ENCODE measurements around the gene PLOD2. TPM values are rescaled to one million over a fixed set of nuclear protein-coding genes. Genes with fewer than 3 reads are reported as not detected.

Gene PLOD2
- total and polyA plus RNA-seq, 4 donors = 17.8 to 73.9 (median 22.7) TPM

GRCh38 chr3:146087116-146087515, 73.9 kb downstream of the PLOD2 start:
- Histone ChIP-seq H3K9me3 (ENCODE audit: control insufficient read depth in 4 of 4, insufficient read depth in 3 of 4, low read length in 3 of 4) (no peaks in the 10 kb centered on the region), H3K36me3 (ENCODE audit: control insufficient read depth in 4 of 4, insufficient read depth in 4 of 4, low read length in 4 of 4) (peaks cover 0 to 3% (median 1%) of the 10 kb centered on the region in 4 donors), H3K27me3 (ENCODE audit: control insufficient read depth in 3 of 3, insufficient read depth in 3 of 3, low read length in 2 of 3) (no peaks in the 10 kb centered on the region), H3K4me1 (ENCODE audit: control insufficient read depth in 5 of 5, insufficient read depth in 5 of 5, low read length in 5 of 5) (no peaks in the 10 kb centered on the region), H3K27ac (ENCODE audit: low read depth in 1 of 2, low read length in 1 of 2) (no peak overlapping the region), H3K9ac (ENCODE audit: insufficient read depth in 1 of 2, low read length in 2 of 2) (no peak overlapping the region), H3K4me3 (no peak overlapping the region)
- 62 to 71% methylated on average over 1 of the region's 1 CpG for WGBS, 2 donors
- no peak for DNase-seq
- TF ChIP-seq CTCF (IDR thresholded peaks at IDR 0.05; ENCODE audit: control extremely low read depth, extremely low read depth) = no peak
- no peak for ATAC-seq (ENCODE audit: insufficient read depth, low FRiP score)

- Histone ChIP-seq H3K4me1 (ENCODE audit: control insufficient read depth in 5 of 5, insufficient read depth in 5 of 5, low read length in 5 of 5) (no peaks in the 10 kb centered on the region), H3K4me3 (no peak overlapping the region), H3K27me3 (ENCODE audit: control insufficient read depth in 3 of 3, insufficient read depth in 3 of 3, low read length in 2 of 3) (no peaks in the 10 kb centered on the region), H3K36me3 (ENCODE audit: control insufficient read depth in 4 of 4, insufficient read depth in 4 of 4, low read length in 4 of 4) (peaks cover 0 to 3% (median 1%) of the 10 kb centered on the region in 4 donors), H3K9ac (ENCODE audit: insufficient read depth in 1 of 2, low read length in 2 of 2) (no peak overlapping the region), H3K9me3 (ENCODE audit: control insufficient read depth in 4 of 4, insufficient read depth in 3 of 4, low read length in 3 of 4) (no peaks in the 10 kb centered on the region), H3K27ac (ENCODE audit: low read depth in 1 of 2, low read length in 1 of 2) (no peak overlapping the region)
- no peak for TF ChIP-seq CTCF (IDR thresholded peaks at IDR 0.05; ENCODE audit: control extremely low read depth, extremely low read depth)
- DNase-seq (no peak), ATAC-seq (ENCODE audit: insufficient read depth, low FRiP score) (no peak)
- WGBS, 2 donors = 83 to 87% methylated on average over 3 of the region's 3 CpGs
These were observed 74.8 kb downstream of the PLOD2 start for GRCh38 chr3:146086211-146086610.

- peaks cover 0 to 3% (median 1%) of the 10 kb centered on the region in 4 donors for H3K36me3 ChIP-seq (ENCODE audit: control insufficient read depth in 4 of 4, insufficient read depth in 4 of 4, low read length in 4 of 4)
- TF ChIP-seq CTCF (IDR thresholded peaks at IDR 0.05; ENCODE audit: control extremely low read depth, extremely low read depth) = no peak
These were observed 75.3 kb downstream of the PLOD2 start for GRCh38 chr3:146085678-146086077.

GRCh38 chr3:146080578-146080977, 80.4 kb downstream of the PLOD2 start:
- H3K9me3 ChIP-seq (ENCODE audit: control insufficient read depth in 4 of 4, insufficient read depth in 3 of 4, low read length in 3 of 4) = peaks cover 0 to 3% (median 0%) of the 10 kb centered on the region in 4 donors
- no peak overlapping the region for H3K9ac ChIP-seq (ENCODE audit: insufficient read depth in 1 of 2, low read length in 2 of 2)
- H3K27me3 ChIP-seq (ENCODE audit: control insufficient read depth in 3 of 3, insufficient read depth in 3 of 3, low read length in 2 of 3) = no peaks in the 10 kb centered on the region
- no peaks in the 10 kb centered on the region for H3K4me1 ChIP-seq (ENCODE audit: control insufficient read depth in 5 of 5, insufficient read depth in 5 of 5, low read length in 5 of 5)
- H3K36me3 ChIP-seq (ENCODE audit: control insufficient read depth in 4 of 4, insufficient read depth in 4 of 4, low read length in 4 of 4) = peaks cover 0 to 9% (median 8%) of the 10 kb centered on the region in 4 donors
- WGBS, 2 donors = 77 to 82% methylated on average over 2 of the region's 2 CpGs
- H3K4me3 ChIP-seq = no peak overlapping the region
- no peak for ATAC-seq (ENCODE audit: insufficient read depth, low FRiP score)
- no peak overlapping the region for H3K27ac ChIP-seq (ENCODE audit: low read depth in 1 of 2, low read length in 1 of 2)
- no peak for DNase-seq
- no peak for TF ChIP-seq CTCF (IDR thresholded peaks at IDR 0.05; ENCODE audit: control extremely low read depth, extremely low read depth)

More at GRCh38 chr3:146085678-146086077, 75.3 kb downstream of the PLOD2 start:
- Histone ChIP-seq H3K4me3 (no peak overlapping the region), H3K9ac (ENCODE audit: insufficient read depth in 1 of 2, low read length in 2 of 2) (no peak overlapping the region), H3K4me1 (ENCODE audit: control insufficient read depth in 5 of 5, insufficient read depth in 5 of 5, low read length in 5 of 5) (no peaks in the 10 kb centered on the region), H3K9me3 (ENCODE audit: control insufficient read depth in 4 of 4, insufficient read depth in 3 of 4, low read length in 3 of 4) (no peaks in the 10 kb centered on the region), H3K27me3 (ENCODE audit: control insufficient read depth in 3 of 3, insufficient read depth in 3 of 3, low read length in 2 of 3) (no peaks in the 10 kb centered on the region), H3K27ac (ENCODE audit: low read depth in 1 of 2, low read length in 1 of 2) (no peak overlapping the region)
- 83 to 84% methylated on average over 2 of the region's 2 CpGs for WGBS, 2 donors
- ATAC-seq (ENCODE audit: insufficient read depth, low FRiP score) (no peak), DNase-seq (no peak)

Data from lung (tissue), 12 donors.